HS-27A (cell line): ENCODE data around the gene FERMT3.

ENCODE experiments used
- DNase-seq: peaks from one replicate; pipeline ENCODE4 v3.0.0-alpha.2; 2012; ENCODE audit warnings: low read depth, missing footprints

FERMT3 gene

GRCh38 chr11:64264371-64264852 lies 57.9 kb downstream of the FERMT3 start:
- no peak for DNase-seq

- no peak for DNase-seq
Measured at GRCh38 chr11:64265176-64266160, 58.9 kb downstream of the FERMT3 start.

GRCh38 chr11:64266339-64266738 lies 59.8 kb downstream of the FERMT3 start:
- no peak for DNase-seq

- no peak for DNase-seq
Measured at GRCh38 chr11:64267207-64267945, 60.9 kb downstream of the FERMT3 start.

- no peak for DNase-seq
Measured at GRCh38 chr11:64268025-64268892, 61.7 kb downstream of the FERMT3 start.

- DNase-seq, result no peak
Measured at GRCh38 chr11:64268893-64269539, 62.5 kb downstream of the FERMT3 start.

- peak; percentile 99 for DNase-seq
Measured at GRCh38 chr11:64269540-64270220, 63.2 kb downstream of the FERMT3 start.
